ENCODE data around the gene BAG2. TPM values are rescaled to one million over a fixed set of nuclear protein-coding genes. Genes with fewer than 3 reads are reported as not detected.

The BAG2 gene
- total RNA-seq: 2.8 TPM

DNA sequence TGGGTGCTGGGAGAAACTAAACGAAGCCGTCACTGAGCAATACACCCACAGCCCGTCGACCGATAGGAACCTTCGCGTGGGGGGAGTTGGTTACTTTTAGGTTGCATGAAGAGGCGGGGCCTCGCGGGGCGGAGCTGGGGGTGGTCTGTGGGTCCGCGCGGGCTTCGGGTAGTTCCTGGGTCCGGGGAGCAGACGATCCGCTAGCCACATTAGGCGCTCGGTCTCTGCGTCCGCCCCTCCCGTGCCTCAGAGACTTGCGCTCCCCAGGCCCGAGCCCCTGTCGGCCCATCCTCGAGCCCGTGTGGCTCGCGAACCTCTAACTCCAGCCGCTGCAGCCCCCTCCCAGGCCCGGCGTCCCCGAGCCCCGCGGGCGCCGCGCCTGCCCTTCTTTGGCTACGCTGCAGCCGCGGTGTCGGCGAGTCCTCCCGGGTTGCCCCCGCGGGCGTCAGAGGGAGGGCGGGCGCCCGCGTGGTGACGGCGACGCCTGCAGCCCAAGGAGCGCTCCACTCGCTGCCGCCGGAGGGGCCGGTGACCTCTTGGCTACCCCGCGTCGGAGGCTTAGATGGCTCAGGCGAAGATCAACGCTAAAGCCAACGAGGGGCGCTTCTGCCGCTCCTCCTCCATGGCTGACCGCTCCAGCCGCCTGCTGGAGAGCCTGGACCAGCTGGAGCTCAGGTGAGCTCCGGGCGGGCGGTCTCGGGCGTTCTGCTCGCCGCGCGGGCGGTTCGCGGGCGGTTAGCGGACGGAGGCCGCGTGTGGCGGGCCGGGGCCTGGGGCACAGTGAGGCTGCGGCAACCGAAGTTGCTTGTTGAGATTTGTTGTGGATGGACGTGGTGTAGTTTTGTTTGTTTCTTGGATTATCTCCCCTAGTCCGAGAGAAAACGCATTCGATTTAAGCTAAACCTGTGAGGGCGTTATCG, at the start of gene BAG2:
TSS of gene BAG2 (plus strand) at position 191 of the 920 bp plus-strand sequence. CDS start at position 563, 372 bp downstream.

DNA sequence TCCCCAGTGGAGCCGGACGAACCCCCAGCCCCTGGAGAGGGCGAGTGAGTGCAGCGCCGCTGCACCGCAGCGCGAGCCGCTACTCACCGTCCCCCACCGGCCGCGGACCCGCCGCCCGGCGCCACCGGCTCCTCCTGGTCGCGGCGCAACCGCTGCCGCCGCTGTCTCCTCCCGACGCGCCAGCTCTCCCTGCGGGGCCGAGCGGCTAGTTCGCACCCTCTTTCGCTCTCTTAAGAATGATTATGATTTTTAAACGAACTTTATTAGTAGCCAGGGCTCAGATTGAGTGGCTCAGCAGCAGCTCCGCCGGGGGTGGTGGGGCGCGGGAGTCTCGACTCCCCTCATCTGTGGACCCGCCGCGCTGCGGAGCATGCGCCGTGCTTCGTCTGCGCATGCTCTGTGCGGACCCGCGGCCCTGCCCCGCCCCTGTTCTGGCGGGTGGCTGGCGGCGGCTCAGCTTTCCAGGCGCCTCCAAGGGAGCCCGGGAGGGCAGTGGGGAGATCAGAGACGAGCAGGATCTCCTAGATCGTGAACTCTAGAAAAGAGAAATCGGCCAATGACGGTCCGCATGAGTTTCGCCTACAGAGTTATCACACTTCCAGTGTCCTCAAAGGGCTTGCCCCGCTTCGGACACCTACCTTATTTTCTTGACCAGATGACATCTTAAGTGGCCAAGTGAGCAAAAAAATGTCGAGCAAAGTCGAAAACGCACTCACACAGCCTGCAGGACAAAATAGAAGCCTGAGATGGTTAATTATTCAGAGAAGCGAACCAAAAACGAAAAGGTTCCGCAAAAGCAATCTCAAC, 50.0 kb downstream of the BAG2 start, which contains the start of gene RAB23:
TSS of gene RAB23 (minus strand) at position 372 of the 807 bp plus-strand sequence. CDS start 11,927 bp downstream, outside the sequence.

Other genes with a start within 250 kb of the BAG2 start
- 20.7 TPM for gene BEND6, start 217.2 kb upstream of the BAG2 start, total RNA-seq
- gene KIAA1586, start 125.6 kb upstream of the BAG2 start, total RNA-seq: 81.4 TPM
- 196 TPM for gene ZNF451, start 82.1 kb upstream of the BAG2 start, total RNA-seq
- 26.6 TPM for gene RAB23, start 50.0 kb downstream of the BAG2 start, total RNA-seq
- gene PRIM2, start 145.3 kb downstream of the BAG2 start, total RNA-seq: 26.6 TPM

All from parietal lobe (tissue), 1 donor.